Subcutaneous adipose tissue (tissue), 4 donors: ENCODE measurements around the gene PKDREJ. TPM values are rescaled to one million over a fixed set of nuclear protein-coding genes. Genes with fewer than 3 reads are reported as not detected.

Experiments used
- total RNA-seq, 4 donors: library from RNA; depleted of rRNA; stranded (reverse); fragments of >200 nt; gene quantifications; one replicate each; pipeline ENCODE4 v1.1.0, GENCODE V29; 2016
- TF ChIP-seq, protein P1 (sequence below): fragments of 450-650 bp; IDR thresholded peaks from one replicate; pipeline ENCODE4 v1.5.1; 2016; ENCODE audit warnings: low read depth, mild to moderate bottlenecking, control low read depth, antibody characterized with exemption, moderate library complexity

PKDREJ gene
- total RNA-seq, 4 donors from 2014 or later: 0.16 to 0.22 TPM; not detected in 2

DNA sequence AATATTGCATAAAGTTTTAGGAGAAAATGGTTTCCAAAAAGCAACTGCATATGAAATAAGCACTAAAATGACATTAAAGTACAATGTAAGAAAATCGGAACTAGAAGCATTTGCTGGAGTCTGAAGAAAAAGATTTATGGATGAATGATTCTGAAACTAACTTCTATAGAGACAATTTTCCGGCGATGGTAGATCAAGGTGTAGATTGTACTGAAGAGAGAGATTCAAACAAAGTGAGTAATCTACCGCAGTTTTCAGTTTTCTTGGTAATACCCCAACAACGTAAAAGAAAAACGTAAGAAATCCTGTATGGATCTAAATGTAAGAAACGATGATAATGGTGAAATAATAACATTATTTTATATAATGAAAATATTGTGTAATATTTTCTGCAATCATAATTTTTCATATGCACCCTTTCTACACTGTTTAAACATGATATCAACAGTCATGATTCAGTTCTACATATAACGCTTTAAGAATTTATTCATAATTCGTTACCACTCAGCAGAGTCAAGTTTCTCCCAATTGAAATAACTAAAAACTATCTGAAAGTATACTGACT, 11.2 kb downstream of the PKDREJ start:
- TF ChIP-seq, protein P1, sequence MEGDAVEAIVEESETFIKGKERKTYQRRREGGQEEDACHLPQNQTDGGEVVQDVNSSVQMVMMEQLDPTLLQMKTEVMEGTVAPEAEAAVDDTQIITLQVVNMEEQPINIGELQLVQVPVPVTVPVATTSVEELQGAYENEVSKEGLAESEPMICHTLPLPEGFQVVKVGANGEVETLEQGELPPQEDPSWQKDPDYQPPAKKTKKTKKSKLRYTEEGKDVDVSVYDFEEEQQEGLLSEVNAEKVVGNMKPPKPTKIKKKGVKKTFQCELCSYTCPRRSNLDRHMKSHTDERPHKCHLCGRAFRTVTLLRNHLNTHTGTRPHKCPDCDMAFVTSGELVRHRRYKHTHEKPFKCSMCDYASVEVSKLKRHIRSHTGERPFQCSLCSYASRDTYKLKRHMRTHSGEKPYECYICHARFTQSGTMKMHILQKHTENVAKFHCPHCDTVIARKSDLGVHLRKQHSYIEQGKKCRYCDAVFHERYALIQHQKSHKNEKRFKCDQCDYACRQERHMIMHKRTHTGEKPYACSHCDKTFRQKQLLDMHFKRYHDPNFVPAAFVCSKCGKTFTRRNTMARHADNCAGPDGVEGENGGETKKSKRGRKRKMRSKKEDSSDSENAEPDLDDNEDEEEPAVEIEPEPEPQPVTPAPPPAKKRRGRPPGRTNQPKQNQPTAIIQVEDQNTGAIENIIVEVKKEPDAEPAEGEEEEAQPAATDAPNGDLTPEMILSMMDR: no peak

DNA sequence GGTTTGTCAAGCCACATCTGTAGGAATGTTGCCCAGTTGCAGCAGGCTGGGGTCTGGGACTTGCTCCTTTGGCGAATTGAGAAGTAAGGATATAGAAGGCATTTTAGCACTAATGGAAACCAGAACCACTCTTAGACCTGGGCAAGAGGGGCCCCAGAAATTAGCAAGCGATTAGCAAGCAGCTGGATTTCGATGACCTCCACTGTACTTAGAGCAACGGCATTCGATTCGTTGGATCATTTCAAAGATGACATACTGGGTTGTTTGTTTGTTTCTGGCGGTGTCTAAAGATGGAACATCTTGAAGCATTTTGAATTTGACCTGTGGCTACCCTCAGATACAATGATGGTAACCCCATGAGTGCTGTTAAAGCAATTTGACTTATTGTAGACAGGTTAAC, 11.9 kb downstream of the PKDREJ start:
- TF ChIP-seq, protein P1: no peak

DNA sequence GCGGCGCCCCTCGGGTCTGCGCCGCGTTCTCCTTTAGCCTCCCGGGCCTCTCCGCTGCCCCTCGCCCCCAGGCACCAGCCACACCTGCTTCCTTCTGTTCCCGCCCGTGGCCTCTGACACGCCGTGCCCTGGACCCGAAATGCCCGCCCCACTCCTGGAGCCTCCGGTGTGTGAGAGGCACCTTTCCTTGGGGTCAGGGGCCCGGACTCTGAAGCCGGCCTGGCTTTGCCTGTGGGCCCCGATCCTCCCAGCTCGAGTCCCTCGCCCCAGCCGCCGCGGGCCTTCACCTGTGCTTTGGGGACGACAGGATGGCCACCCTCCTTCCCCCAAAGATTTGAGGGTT, 12.4 kb downstream of the PKDREJ start:
- TF ChIP-seq, protein P1: no peak

DNA sequence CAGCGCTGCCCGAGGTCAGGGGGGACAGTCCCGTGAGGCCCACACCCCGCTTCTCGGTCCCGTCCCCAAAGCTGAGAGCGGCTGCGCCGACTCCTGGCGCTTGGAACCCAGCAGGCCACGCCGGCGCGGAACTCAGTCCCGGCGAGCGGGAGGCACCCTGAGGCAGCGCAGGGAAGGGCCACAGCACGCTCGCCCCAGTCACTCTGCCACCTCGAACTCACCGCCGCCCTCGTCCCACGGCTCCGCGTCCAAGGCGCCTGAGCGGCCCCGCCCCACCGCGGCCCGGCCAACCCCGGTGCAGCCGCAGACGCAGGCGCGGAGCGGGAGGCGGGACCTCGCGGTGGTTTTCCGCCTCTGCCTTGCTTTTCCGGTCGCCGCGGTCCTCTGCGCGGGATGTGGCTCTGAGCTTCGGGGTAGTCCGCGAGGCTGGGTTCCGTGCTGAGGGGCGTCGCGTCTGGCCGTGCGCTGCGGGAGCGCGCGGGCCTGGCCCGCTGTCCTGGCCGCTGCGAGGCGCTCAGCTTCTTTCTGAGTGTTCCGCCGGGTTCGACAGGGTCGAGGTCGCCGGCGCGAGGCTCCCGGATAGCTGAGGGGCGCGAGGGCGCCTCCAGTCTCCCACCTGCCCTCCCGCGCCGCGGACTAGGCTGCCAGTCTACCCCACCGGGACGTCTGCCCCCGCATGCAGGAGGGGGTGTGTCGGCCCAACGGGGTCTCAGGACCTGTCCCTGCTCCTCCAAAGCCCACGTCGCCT, 12.9 kb downstream of the PKDREJ start, which contains the start of gene CDPF1:
TSS of gene CDPF1 (minus strand) at position 259 of the 748 bp plus-strand sequence. CDS start 2,009 bp downstream, outside the sequence.
- TF ChIP-seq, protein P1: no peak

DNA sequence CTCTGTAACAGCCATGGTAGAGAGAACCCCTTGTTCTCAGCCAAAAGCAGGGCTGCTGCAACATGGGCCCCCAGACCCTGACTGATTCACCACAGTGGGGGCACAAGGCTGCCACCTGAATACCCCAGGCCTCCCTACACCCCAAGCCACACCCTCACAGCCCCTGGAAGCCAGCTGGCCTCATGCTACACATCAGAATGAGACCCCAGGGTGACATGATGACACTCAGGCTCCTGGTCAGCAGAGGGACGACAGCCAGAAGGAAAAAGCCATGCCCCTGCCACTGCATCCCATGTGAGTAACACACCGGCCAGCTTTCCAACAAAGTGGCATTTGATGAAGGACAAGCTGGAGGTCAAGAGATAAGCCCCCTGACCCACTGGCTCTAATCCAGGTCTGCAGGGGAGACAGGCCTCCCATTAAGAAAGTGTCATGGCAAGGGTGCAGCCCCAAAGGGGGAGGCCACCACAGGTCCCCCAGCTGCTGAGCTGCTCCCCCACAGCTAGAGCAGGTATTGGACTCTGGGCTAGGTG, 15.6 kb downstream of the PKDREJ start:
- TF ChIP-seq, protein P1: no peak

DNA sequence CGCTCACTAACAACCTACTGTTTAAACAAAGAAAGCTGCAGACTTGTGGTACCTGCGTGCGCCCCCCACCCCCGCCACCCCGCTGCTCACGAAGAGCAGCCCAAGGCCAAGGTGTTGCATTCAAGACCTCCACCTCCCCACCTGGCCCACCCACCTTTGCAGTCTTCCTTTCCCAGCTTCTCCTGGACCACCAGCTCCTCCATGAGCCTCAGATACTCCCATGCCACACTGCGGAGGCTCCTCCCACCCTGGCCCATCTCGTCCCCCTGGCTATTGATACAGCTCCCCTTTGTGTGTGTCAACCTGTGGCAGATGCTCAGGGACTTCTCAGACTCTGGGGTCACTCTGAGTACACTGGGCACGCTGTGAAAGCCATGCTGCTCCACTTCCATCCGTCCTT, 17.0 kb downstream of the PKDREJ start:
- TF ChIP-seq, protein P1: no peak

DNA sequence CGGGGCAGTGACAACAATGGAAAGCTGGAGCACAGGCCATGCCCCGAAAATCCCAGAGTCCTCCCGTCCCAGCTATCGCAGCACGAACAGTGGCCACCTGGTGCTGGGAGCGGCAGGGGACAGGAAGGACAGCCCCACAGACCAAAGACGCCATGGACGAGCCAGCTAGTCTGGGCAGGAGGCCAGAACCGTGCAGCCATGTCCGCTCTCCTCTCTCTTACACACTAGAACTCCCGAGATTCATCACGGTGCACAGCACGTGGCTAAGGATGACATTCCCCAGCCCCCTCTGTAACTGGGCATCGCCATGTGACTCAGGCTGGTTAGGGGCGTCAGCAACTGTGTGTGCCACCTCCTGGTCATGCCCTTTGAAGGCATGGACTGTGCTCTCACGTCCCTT, 17.6 kb downstream of the PKDREJ start:
- TF ChIP-seq, protein P1: no peak
